ENCODE data around the gene OSBPL6.

OSBPL6 gene

GRCh38 chr2:178241844-178242551 lies 47.7 kb downstream of the OSBPL6 start:
- DNase-seq = no peak

GRCh38 chr2:178242552-178242883 lies 48.2 kb downstream of the OSBPL6 start:
- DNase-seq = no peak

- DNase-seq = no peak
Measured at GRCh38 chr2:178243961-178244360, 49.6 kb downstream of the OSBPL6 start.

- no peak for DNase-seq
Measured at GRCh38 chr2:178244777-178245176, 50.5 kb downstream of the OSBPL6 start.

- no peak for DNase-seq
Measured at GRCh38 chr2:178246696-178247095, 52.4 kb downstream of the OSBPL6 start.

- no peak for DNase-seq
Measured at GRCh38 chr2:178247250-178247649, 52.9 kb downstream of the OSBPL6 start.

- DNase-seq = no peak
Measured at GRCh38 chr2:178250429-178250828, 56.1 kb downstream of the OSBPL6 start.

GRCh38 chr2:178251151-178251955 lies 57.0 kb downstream of the OSBPL6 start:
- no peak for DNase-seq

GRCh38 chr2:178256382-178257042 lies 62.2 kb downstream of the OSBPL6 start:
- no peak for DNase-seq

GRCh38 chr2:178257127-178257526 lies 62.8 kb downstream of the OSBPL6 start:
- no peak for DNase-seq

GRCh38 chr2:178258916-178259315 lies 64.6 kb downstream of the OSBPL6 start:
- DNase-seq = no peak

GRCh38 chr2:178263159-178263860 lies 69.0 kb downstream of the OSBPL6 start:
- DNase-seq = no peak

GRCh38 chr2:178264211-178264610 lies 69.9 kb downstream of the OSBPL6 start:
- no peak for DNase-seq

GRCh38 chr2:178265851-178266250 lies 71.5 kb downstream of the OSBPL6 start:
- DNase-seq = no peak

GRCh38 chr2:178266445-178266844 lies 72.1 kb downstream of the OSBPL6 start:
- no peak for DNase-seq

- no peak for DNase-seq
Measured at GRCh38 chr2:178267660-178268059, 73.3 kb downstream of the OSBPL6 start.

GRCh38 chr2:178268435-178268834 lies 74.1 kb downstream of the OSBPL6 start:
- DNase-seq = no peak

- DNase-seq = no peak
Measured at GRCh38 chr2:178269438-178270224, 75.3 kb downstream of the OSBPL6 start.

GRCh38 chr2:178270338-178270737 lies 76.0 kb downstream of the OSBPL6 start:
- no peak for DNase-seq

GRCh38 chr2:178271094-178271493 lies 76.8 kb downstream of the OSBPL6 start:
- no peak for DNase-seq

- no peak for DNase-seq
Measured at GRCh38 chr2:178271629-178272333, 77.5 kb downstream of the OSBPL6 start.
